ENCODE measurements around the gene SPATA32. TPM values are rescaled to one million over a fixed set of nuclear protein-coding genes. Genes with fewer than 3 reads are reported as not detected.

Gene SPATA32
- total RNA-seq, 1 donor from 2014 or later: not detected

GRCh38 chr17:45260204-45260783, 1.6 kb downstream of the SPATA32 start:
- Histone ChIP-seq H3K4me1 (peaks cover 14% of the 10 kb centered on the region), H3K27me3 (no peaks in the 10 kb centered on the region), H3K36me3 (peaks cover 15% of the 10 kb centered on the region), H3K4me3 (no peak overlapping the region), H3K27ac (no peak overlapping the region), H3K9me3 (no peaks in the 10 kb centered on the region)
- DNase-seq: no peak
- intact Hi-C loops (cut with DNase I): no loop called here
- no peak for TF ChIP-seq CTCF (IDR thresholded peaks at IDR 0.05)
- no peak for ATAC-seq

- Histone ChIP-seq H3K27ac (no peak overlapping the region), H3K27me3 (no peaks in the 10 kb centered on the region), H3K4me1 (peaks cover 14% of the 10 kb centered on the region), H3K4me3 (no peak overlapping the region), H3K9me3 (no peaks in the 10 kb centered on the region), H3K36me3 (peaks cover 2% of the 10 kb centered on the region)
- ATAC-seq (no peak), DNase-seq (no peak)
- intact Hi-C loops (cut with DNase I): no loop called here
- TF ChIP-seq CTCF (IDR thresholded peaks at IDR 0.05): no peak
Observed at GRCh38 chr17:45258981-45259380, 2.9 kb downstream of the SPATA32 start.

GRCh38 chr17:45257115-45257514, 4.8 kb downstream of the SPATA32 start:
- Histone ChIP-seq H3K9me3 (no peaks in the 10 kb centered on the region), H3K27me3 (no peaks in the 10 kb centered on the region), H3K4me3 (no peak overlapping the region), H3K36me3 (no peaks in the 10 kb centered on the region), H3K4me1 (peaks cover 9% of the 10 kb centered on the region), H3K27ac (no peak overlapping the region)
- no peak for TF ChIP-seq CTCF (IDR thresholded peaks at IDR 0.05)
- ATAC-seq: no peak
- no peak for DNase-seq
- intact Hi-C loops (cut with DNase I): no loop called here

- TF ChIP-seq CTCF (IDR thresholded peaks at IDR 0.05): no peak
- H3K9me3 ChIP-seq: no peaks in the 10 kb centered on the region
- intact Hi-C loops (cut with DNase I): no loop called here
- no peaks in the 10 kb centered on the region for H3K36me3 ChIP-seq
- H3K4me1 ChIP-seq: peaks cover 6% of the 10 kb centered on the region
- no peak overlapping the region for H3K27ac ChIP-seq
- H3K27me3 ChIP-seq: no peaks in the 10 kb centered on the region
- H3K4me3 ChIP-seq: no peak overlapping the region
- ATAC-seq (peak; percentile 13), DNase-seq (no peak)
Observed at GRCh38 chr17:45256114-45256966, 5.6 kb downstream of the SPATA32 start.

- H3K4me3 ChIP-seq: no peak overlapping the region
- no peak for ATAC-seq
- H3K4me1 ChIP-seq: peaks cover 6% of the 10 kb centered on the region
- no peak for TF ChIP-seq CTCF (IDR thresholded peaks at IDR 0.05)
- intact Hi-C loops (cut with DNase I): no loop called here
- no peaks in the 10 kb centered on the region for H3K9me3 ChIP-seq
- DNase-seq: no peak
- no peaks in the 10 kb centered on the region for H3K27me3 ChIP-seq
- no peaks in the 10 kb centered on the region for H3K36me3 ChIP-seq
- no peak overlapping the region for H3K27ac ChIP-seq
Observed at GRCh38 chr17:45255358-45255757, 6.5 kb downstream of the SPATA32 start.

Data from upper lobe of right lung (tissue), 1 donor.